Loucy (cell line): ENCODE data around the gene GREB1L.

ENCODE experiments used
- H2AFZ ChIP-seq: fragments of 200-600 bp; sonication (generic); 2 replicates; pipeline ENCODE4 v1.6.0; 2016; ENCODE audit warnings: antibody characterized with exemption, mild to moderate bottlenecking, low read length, moderate library complexity
- H3F3A ChIP-seq: fragments of 200-600 bp; 2 replicates; pipeline ENCODE4 v1.6.0; 2016; ENCODE audit warnings: antibody characterized with exemption, low read depth, mild to moderate bottlenecking
- H3K27me3 ChIP-seq: fragments of 200-600 bp; sonication (generic); 2 replicates; pipeline ENCODE4 v1.6.1; 2014; ENCODE audit warnings: low read length, mild to moderate bottlenecking; ENCODE audit not compliant: insufficient read depth, poor library complexity, severe bottlenecking
- H3K36me3 ChIP-seq: fragments of 200-600 bp; sonication (generic); 2 replicates; pipeline ENCODE4 v1.6.1; 2016; ENCODE audit warnings: low read length; ENCODE audit not compliant: insufficient read depth
- H3K4me1 ChIP-seq: fragments of 200-600 bp; sonication (generic); 2 replicates; pipeline ENCODE4 v1.5.1; 2014; ENCODE audit warnings: low read length, mild to moderate bottlenecking; ENCODE audit not compliant: insufficient read depth, poor library complexity, severe bottlenecking
- H3K4me2 ChIP-seq: fragments of 200-600 bp; sonication (generic); 2 replicates; pipeline ENCODE4 v1.6.0; 2014; ENCODE audit warnings: antibody characterized with exemption, low read length, low read depth, mild to moderate bottlenecking; ENCODE audit not compliant: poor library complexity, severe bottlenecking
- H3K4me3 ChIP-seq: fragments of 200-600 bp; sonication (generic); 2 replicates; pipeline ENCODE4 v1.5.1; 2014; ENCODE audit warnings: low read length, mild to moderate bottlenecking, mixed read lengths; ENCODE audit not compliant: poor library complexity, severe bottlenecking
- H3K79me2 ChIP-seq: fragments of 200-600 bp; sonication (generic); 2 replicates; pipeline ENCODE4 v1.6.1; 2014; ENCODE audit warnings: low read length; ENCODE audit not compliant: insufficient read depth
- H3K9ac ChIP-seq: fragments of 200-600 bp; sonication (generic); 2 replicates; pipeline ENCODE4 v1.6.0; 2014; ENCODE audit warnings: mild to moderate bottlenecking, low read depth, low read length, moderate library complexity; ENCODE audit not compliant: poor library complexity, severe bottlenecking
- H3K9me2 ChIP-seq: fragments of 200-600 bp; sonication (generic); replicated peaks from 2 replicates; pipeline ENCODE4 v1.6.1; 2016; ENCODE audit warnings: low read depth, low read length, mixed read lengths
- H3K9me3 ChIP-seq: fragments of 200-600 bp; sonication (generic); 2 replicates; pipeline ENCODE4 v1.6.1; 2014; ENCODE audit warnings: mild to moderate bottlenecking, antibody characterized with exemption, low read length, low read depth; ENCODE audit not compliant: insufficient read depth
- H4K20me1 ChIP-seq: fragments of 200-600 bp; sonication (generic); 2 replicates; pipeline ENCODE4 v1.6.0; 2014; ENCODE audit warnings: antibody characterized with exemption, low read length, mild to moderate bottlenecking; ENCODE audit not compliant: insufficient read depth, poor library complexity, severe bottlenecking
- EZH2phosphoT487 ChIP-seq: fragments of 200-600 bp; IDR thresholded peaks from 2 replicates; pipeline ENCODE4 v1.6.1; 2018; ENCODE audit warnings: antibody characterized with exemption, mild to moderate bottlenecking, moderate library complexity, borderline replicate concordance
- TF ChIP-seq, protein P1 (sequence below): fragments of 200-600 bp; sonication (generic); conservative IDR thresholded peaks from 2 replicates; pipeline ENCODE4 v1.5.1; 2014; ENCODE audit warnings: mild to moderate bottlenecking, antibody characterized with exemption, low read length

Gene GREB1L

DNA sequence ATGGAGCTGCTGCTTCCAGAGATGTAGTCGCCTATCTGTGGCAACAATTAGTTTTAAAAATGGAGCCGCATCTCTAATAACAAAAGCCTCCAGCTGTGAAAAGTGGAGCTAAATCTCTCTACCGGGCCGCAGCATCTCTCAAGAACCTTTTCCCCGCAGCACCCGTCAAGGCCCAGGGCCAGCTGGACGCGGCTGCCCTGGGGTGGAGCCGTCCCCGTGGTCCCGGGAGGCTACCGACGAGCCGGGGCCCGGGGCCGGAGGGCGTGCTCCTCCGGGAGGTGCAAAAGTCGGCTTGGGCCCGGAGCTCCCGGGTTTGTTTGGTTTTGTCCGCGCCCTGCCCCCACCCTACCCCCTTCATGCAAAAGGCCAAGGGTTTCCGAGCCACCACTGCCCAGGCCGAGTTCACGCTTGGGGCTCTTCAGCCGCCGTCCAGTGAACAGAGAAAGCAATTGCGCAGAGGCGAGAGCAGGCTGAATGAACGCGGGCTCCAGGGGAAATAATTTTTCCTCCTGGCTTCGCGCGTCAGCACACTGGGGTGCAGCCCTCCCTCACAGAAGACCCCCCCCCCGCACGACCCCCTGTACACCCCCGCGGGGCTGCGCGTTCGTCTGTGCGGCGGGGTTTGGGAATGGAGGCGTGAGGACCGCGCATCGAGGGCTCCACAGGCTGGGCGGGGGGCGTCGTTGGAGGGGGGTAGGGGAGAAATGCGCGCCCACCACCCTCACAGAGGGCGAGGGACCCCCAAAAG, 557 bp upstream of the GREB1L start:
- Histone ChIP-seq H3K79me2 (no peaks in the 10 kb centered on the region), H3K4me2 (no peak overlapping the region), H3K27me3 (no peaks in the 10 kb centered on the region), H2AFZ (no peak overlapping the region), H3K36me3 (no peaks in the 10 kb centered on the region), H3F3A (no peaks in the 10 kb centered on the region), H3K9me2 (no peaks in the 10 kb centered on the region), H3K9me3 (no peaks in the 10 kb centered on the region), H3K4me1 (no peaks in the 10 kb centered on the region), H3K9ac (no peak overlapping the region), H3K4me3 (no peak overlapping the region), H4K20me1 (no peaks in the 10 kb centered on the region)
- TF ChIP-seq EZH2phosphoT487 = no peak
- TF ChIP-seq, protein P1, sequence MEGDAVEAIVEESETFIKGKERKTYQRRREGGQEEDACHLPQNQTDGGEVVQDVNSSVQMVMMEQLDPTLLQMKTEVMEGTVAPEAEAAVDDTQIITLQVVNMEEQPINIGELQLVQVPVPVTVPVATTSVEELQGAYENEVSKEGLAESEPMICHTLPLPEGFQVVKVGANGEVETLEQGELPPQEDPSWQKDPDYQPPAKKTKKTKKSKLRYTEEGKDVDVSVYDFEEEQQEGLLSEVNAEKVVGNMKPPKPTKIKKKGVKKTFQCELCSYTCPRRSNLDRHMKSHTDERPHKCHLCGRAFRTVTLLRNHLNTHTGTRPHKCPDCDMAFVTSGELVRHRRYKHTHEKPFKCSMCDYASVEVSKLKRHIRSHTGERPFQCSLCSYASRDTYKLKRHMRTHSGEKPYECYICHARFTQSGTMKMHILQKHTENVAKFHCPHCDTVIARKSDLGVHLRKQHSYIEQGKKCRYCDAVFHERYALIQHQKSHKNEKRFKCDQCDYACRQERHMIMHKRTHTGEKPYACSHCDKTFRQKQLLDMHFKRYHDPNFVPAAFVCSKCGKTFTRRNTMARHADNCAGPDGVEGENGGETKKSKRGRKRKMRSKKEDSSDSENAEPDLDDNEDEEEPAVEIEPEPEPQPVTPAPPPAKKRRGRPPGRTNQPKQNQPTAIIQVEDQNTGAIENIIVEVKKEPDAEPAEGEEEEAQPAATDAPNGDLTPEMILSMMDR = no peak

DNA sequence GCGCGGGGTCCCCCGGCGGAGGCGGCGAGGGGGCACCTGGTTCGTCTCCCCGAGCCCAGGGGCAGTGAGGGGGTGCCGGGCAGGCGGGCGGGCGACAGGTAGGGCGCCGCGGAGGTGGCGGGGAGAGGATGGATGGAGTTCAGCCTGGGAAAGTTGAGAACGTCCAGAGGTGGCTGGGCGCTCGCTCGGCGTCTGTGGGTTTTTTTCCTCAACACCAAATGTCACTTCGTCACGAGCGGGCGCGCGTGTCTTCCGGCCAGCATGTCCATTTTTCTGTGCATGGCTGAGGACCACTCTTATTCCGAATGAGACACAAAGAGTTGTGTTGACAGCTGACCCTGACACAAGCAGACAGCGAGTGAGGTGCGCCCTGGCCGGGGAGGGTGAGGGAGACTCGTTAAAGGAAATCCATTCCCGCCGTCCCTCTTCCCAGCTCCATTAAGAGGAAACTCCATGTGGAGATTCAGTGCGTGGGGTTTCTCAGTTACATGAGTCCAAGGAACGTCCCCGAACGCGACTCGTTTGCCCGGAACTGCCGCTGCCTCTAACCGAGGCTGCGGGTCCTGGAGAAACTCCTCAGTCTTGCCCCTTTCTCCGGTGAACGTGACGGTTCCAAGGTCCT, 859 bp downstream of the GREB1L start:
- Histone ChIP-seq H3K9ac (no peak overlapping the region), H3K27me3 (no peaks in the 10 kb centered on the region), H3K4me1 (no peaks in the 10 kb centered on the region), H3K9me3 (no peaks in the 10 kb centered on the region), H3F3A (no peaks in the 10 kb centered on the region), H2AFZ (no peak overlapping the region), H3K36me3 (no peaks in the 10 kb centered on the region), H3K9me2 (no peaks in the 10 kb centered on the region), H4K20me1 (no peaks in the 10 kb centered on the region), H3K4me2 (no peak overlapping the region), H3K79me2 (no peaks in the 10 kb centered on the region), H3K4me3 (no peak overlapping the region)
- no peak for TF ChIP-seq EZH2phosphoT487
- TF ChIP-seq, protein P1 = no peak

DNA sequence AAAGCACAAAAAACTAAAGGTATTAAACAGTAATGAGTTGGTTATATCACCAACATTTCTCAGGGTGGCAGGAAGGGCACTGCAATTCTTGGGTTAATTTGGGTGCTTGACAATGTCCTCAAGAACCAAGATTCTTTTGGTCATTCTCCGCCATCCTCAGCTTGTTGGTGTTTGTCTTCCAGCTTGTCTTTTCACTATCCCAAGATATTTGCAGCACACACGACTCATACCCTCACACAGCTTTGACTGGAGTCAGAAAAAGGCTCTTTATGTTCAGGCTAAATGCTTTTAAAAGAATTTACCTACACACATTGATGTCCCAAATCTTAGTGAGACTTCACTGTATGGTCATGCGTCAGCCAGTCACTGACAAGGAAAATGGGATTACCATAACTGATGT, 12.5 kb downstream of the GREB1L start:
- Histone ChIP-seq H3K9ac (no peak overlapping the region), H3K4me2 (no peak overlapping the region), H3K36me3 (no peaks in the 10 kb centered on the region), H3K4me3 (no peak overlapping the region), H3F3A (no peaks in the 10 kb centered on the region), H3K79me2 (no peaks in the 10 kb centered on the region), H3K9me3 (no peaks in the 10 kb centered on the region), H3K4me1 (no peaks in the 10 kb centered on the region), H2AFZ (no peak overlapping the region), H4K20me1 (no peaks in the 10 kb centered on the region), H3K27me3 (no peaks in the 10 kb centered on the region), H3K9me2 (no peaks in the 10 kb centered on the region)
- TF ChIP-seq, protein P1 = no peak
- TF ChIP-seq EZH2phosphoT487 = no peak
